Glutamatergic neuron (in vitro differentiated cells): ENCODE results near the gene ATP6V0B. TPM values are rescaled to one million over a fixed set of nuclear protein-coding genes. Genes with fewer than 3 reads are reported as not detected.

Source experiments
- DNase-seq: peaks from one replicate; pipeline ENCODE4 v3.0.0; 2022
- H3K27ac Mint-ChIP-seq: one replicate; pipeline ENCODE4 v1.8.0; 2020; ENCODE audit warnings: mild to moderate bottlenecking, mixed read lengths, inconsistent platforms; ENCODE audit not compliant: unreplicated experiment
- H3K27me3 Mint-ChIP-seq: one replicate; pipeline ENCODE4 v1.8.0; 2020; ENCODE audit warnings: mild to moderate bottlenecking, moderate library complexity, mixed read lengths, inconsistent platforms; ENCODE audit not compliant: unreplicated experiment
- H3K36me3 Mint-ChIP-seq: one replicate; pipeline ENCODE4 v1.8.0; 2020; ENCODE audit warnings: mild to moderate bottlenecking, mixed read lengths, inconsistent platforms; ENCODE audit not compliant: unreplicated experiment
- H3K4me1 Mint-ChIP-seq: one replicate; pipeline ENCODE4 v1.8.0; 2020; ENCODE audit warnings: mild to moderate bottlenecking, low read depth, mixed read lengths, inconsistent platforms; ENCODE audit not compliant: unreplicated experiment
- H3K4me3 Mint-ChIP-seq: one replicate; pipeline ENCODE4 v1.8.0; 2020; ENCODE audit warnings: mild to moderate bottlenecking, mixed read lengths, inconsistent platforms; ENCODE audit not compliant: unreplicated experiment
- H3K9me3 Mint-ChIP-seq: one replicate; pipeline ENCODE4 v1.8.0; 2020; ENCODE audit warnings: mild to moderate bottlenecking, moderate library complexity, mixed read lengths, inconsistent platforms; ENCODE audit not compliant: unreplicated experiment
- long read RNA-seq: library from polyadenylated mRNA; unstranded; transcript quantifications from one replicate; pipeline ENCODE4 v2.0.0, GENCODE V29; 2020; ENCODE audit not compliant: unreplicated experiment
- total RNA-seq: library from RNA; stranded (reverse); fragmentation: NEBNext Ultra II Directional; extraction: Animal tissue kit (Norgen Biotek cat#: 25700); gene quantifications from one replicate; pipeline ENCODE4 v1.2.1, GENCODE V29; 2021; ENCODE audit not compliant: unreplicated experiment
- TF ChIP-seq, protein P1 (sequence below): fragments of 200-600 bp; sonication (generic); IDR thresholded peaks from one replicate; pipeline ENCODE4 v1.5.0; 2021; ENCODE audit not compliant: partially characterized antibody, unreplicated experiment

Gene ATP6V0B
- 208 TPM for total RNA-seq
- long read RNA-seq, transcript ATP6V0B-205 (8 exons, 1,298 nt) = major isoform, 237 of 268 reads
- long read RNA-seq, transcript ATP6V0B-201 (7 exons, 944 nt) = minor isoform, 9 of 268 reads
- long read RNA-seq, partial matches to known transcripts = 3 of 268 reads
- long read RNA-seq, other reads (novel, unspliced or antisense) = 19 of 268 reads

DNA sequence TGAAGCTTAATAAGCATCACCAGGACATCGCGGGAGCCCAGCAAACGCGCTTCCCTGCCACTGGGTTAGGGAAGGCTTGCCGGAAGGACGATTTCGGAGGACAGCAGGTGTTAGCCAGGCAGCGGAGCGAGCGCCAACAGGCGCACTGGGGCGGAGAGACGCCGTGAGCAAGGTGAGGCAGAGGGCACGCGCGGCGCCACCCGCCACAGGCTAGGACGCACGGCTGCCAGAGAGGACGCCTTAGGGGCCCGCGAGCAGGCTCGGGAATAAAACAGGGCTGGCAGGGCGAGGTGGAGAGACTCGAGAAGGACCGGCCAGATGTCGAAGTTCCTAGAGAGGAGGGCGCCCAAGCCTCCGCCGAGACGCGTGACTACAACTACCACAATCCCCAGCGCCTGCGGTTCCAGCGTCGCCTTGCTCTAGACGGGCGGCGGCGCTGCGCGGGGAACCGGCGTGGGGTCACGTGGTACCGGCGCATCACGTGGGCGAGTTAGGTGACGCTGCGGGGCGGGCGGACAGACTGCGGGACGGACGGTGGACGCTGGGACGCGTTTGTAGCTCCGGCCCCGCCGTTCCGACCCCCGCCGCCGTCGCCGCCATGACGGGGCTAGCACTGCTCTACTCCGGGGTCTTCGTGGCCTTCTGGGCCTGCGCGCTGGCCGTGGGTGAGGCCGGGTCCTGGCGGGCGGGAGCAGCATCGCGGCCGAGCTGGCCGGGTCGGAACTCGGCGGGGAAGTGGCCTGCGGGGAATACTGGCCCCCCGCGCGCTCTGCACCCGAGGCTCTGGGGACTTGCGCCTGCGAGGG lies at the start of gene ATP6V0B:
Gene ATP6V0B (plus strand): TSS at position 518 of the 806 bp plus-strand sequence. CDS start 81 bp downstream, at position 599.
- DNase-seq = peak; percentile 97
- peaks cover 13% of the 10 kb centered on the region for H3K9me3 Mint-ChIP-seq
- H3K27me3 Mint-ChIP-seq = peaks cover 14% of the 10 kb centered on the region
- peak within 1 kb of the TSS; percentile 90 for H3K4me3 Mint-ChIP-seq
- TF ChIP-seq, protein P1, sequence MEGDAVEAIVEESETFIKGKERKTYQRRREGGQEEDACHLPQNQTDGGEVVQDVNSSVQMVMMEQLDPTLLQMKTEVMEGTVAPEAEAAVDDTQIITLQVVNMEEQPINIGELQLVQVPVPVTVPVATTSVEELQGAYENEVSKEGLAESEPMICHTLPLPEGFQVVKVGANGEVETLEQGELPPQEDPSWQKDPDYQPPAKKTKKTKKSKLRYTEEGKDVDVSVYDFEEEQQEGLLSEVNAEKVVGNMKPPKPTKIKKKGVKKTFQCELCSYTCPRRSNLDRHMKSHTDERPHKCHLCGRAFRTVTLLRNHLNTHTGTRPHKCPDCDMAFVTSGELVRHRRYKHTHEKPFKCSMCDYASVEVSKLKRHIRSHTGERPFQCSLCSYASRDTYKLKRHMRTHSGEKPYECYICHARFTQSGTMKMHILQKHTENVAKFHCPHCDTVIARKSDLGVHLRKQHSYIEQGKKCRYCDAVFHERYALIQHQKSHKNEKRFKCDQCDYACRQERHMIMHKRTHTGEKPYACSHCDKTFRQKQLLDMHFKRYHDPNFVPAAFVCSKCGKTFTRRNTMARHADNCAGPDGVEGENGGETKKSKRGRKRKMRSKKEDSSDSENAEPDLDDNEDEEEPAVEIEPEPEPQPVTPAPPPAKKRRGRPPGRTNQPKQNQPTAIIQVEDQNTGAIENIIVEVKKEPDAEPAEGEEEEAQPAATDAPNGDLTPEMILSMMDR = peak; percentile 26
- H3K27ac Mint-ChIP-seq = peak within 1 kb of the TSS; percentile 97
- peaks cover 9% of the 10 kb centered on the region for H3K36me3 Mint-ChIP-seq
- peaks cover 18% of the 10 kb centered on the region for H3K4me1 Mint-ChIP-seq

DNA sequence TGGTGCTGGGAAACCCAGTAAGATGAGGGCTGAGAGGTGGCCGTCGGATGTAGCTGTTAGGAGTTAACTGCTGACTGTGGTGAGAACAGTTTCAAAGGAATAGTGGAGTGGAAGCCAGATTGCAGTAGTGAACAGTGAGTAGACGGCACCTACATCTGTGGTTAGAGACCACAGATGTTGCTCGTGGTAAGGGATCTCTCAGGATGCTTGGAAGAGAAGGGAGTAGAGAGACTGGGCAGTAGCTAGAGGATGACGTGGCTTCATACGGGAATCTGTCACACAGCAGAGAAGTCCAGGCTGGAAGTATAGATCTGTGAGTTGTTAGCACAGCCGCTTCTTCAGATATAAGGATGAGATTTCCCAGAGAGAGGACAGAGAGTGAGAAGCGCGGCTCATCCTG lies 48.9 kb upstream of the ATP6V0B start:
- peaks cover 5% of the 10 kb centered on the region for H3K27me3 Mint-ChIP-seq
- no peak for DNase-seq

DNA sequence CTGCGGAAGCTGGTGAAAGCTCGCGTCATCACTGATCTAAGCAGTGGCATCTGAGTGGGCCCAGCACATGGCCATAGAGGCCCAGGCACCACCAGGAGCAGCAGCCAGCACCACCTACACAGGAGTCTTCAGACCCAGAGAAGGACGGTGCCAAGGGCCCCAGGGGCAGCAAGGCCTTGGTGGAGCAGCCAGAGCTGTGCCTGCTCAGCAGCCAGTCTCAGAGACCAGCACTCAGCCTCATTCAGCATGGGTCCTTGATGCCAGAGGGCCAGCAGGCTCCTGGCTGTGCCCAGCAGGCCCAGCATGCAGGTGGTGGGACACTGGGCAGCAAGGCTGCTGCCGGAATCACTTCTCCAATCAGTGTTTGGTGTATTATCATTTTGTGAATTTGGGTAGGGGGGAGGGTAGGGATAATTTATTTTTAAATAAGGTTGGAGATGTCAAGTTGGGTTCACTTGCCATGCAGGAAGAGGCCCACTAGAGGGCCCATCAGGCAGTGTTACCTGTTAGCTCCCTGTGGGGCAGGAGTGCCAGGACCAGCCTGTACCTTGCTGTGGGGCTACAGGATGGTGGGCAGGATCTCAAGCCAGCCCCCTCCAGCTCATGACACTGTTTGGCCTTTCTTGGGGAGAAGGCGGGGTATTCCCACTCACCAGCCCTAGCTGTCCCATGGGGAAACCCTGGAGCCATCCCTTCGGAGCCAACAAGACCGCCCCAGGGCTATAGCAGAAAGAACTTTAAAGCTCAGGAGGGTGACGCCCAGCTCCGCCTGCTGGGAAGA lies 44.4 kb upstream of the ATP6V0B start:
- TF ChIP-seq, protein P1 = peak; percentile 27
- H3K9me3 Mint-ChIP-seq = peaks cover 8% of the 10 kb centered on the region
- H3K4me3 Mint-ChIP-seq = no peak overlapping the region
- peaks cover 9% of the 10 kb centered on the region for H3K27me3 Mint-ChIP-seq
- H3K27ac Mint-ChIP-seq = no peak overlapping the region
- DNase-seq = no peak
- H3K4me1 Mint-ChIP-seq = peaks cover 12% of the 10 kb centered on the region
- peaks cover 7% of the 10 kb centered on the region for H3K36me3 Mint-ChIP-seq

More for the DNA sequence above, 48.9 kb upstream of the ATP6V0B start:
- Mint-ChIP-seq H3K27ac (no peak overlapping the region), H3K4me3 (no peak overlapping the region), H3K36me3 (peaks cover 4% of the 10 kb centered on the region), H3K9me3 (peaks cover 7% of the 10 kb centered on the region), H3K4me1 (no peaks in the 10 kb centered on the region)
- TF ChIP-seq, protein P1 = no peak

GRCh38 chr1:43930949-43931275 lies 43.8 kb upstream of the ATP6V0B start:
- TF ChIP-seq, protein P1 = no peak
- H3K4me3 Mint-ChIP-seq = no peak overlapping the region

More at GRCh38 chr1:43930949-43931275, 43.8 kb upstream of the ATP6V0B start:
- peaks cover 12% of the 10 kb centered on the region for H3K4me1 Mint-ChIP-seq
- H3K36me3 Mint-ChIP-seq = peaks cover 7% of the 10 kb centered on the region
- peaks cover 11% of the 10 kb centered on the region for H3K27me3 Mint-ChIP-seq
- no peak for DNase-seq
- no peak overlapping the region for H3K27ac Mint-ChIP-seq
- H3K9me3 Mint-ChIP-seq = peaks cover 6% of the 10 kb centered on the region
